GM12873 (cell line): ENCODE data around the gene HADH.

ENCODE experiments used
- TF ChIP-seq, protein P1 (sequence below): IDR thresholded peaks from 2 replicates; pipeline ENCODE4 v1.5.1; 2012; ENCODE audit warnings: low read depth, mild to moderate bottlenecking, moderate library complexity, low read length, control low read depth; ENCODE audit not compliant: insufficient read depth; ENCODE audit errors: missing control alignments

Gene HADH

DNA sequence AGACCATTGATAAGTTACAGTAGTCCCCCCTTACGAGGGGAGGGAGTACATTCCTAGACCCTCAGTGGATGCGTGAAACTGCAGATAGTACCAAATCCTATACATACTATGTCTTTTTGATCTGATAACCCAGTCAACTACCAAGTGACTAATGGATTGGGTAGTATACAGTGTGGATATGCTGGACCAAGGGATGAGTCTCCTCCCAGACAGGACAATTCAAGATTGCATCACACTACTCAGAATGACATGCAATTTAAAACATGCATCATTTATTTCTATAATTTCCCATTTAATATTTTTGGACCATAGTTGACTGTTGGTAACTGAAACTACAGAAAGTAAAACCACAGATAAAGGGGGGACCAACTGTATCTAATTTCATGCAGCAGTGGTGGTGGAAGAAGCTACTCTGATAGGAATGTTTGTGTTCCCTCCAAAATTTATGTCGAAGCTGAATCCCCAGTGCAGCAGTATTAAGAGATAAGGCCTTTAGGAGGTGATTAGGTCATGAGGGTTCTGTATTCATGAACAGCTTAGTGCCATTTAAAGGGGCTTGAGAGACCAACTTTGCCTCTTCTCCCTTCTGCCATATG, 11.9 kb downstream of the HADH start:
- TF ChIP-seq, protein P1, sequence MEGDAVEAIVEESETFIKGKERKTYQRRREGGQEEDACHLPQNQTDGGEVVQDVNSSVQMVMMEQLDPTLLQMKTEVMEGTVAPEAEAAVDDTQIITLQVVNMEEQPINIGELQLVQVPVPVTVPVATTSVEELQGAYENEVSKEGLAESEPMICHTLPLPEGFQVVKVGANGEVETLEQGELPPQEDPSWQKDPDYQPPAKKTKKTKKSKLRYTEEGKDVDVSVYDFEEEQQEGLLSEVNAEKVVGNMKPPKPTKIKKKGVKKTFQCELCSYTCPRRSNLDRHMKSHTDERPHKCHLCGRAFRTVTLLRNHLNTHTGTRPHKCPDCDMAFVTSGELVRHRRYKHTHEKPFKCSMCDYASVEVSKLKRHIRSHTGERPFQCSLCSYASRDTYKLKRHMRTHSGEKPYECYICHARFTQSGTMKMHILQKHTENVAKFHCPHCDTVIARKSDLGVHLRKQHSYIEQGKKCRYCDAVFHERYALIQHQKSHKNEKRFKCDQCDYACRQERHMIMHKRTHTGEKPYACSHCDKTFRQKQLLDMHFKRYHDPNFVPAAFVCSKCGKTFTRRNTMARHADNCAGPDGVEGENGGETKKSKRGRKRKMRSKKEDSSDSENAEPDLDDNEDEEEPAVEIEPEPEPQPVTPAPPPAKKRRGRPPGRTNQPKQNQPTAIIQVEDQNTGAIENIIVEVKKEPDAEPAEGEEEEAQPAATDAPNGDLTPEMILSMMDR, result no peak

DNA sequence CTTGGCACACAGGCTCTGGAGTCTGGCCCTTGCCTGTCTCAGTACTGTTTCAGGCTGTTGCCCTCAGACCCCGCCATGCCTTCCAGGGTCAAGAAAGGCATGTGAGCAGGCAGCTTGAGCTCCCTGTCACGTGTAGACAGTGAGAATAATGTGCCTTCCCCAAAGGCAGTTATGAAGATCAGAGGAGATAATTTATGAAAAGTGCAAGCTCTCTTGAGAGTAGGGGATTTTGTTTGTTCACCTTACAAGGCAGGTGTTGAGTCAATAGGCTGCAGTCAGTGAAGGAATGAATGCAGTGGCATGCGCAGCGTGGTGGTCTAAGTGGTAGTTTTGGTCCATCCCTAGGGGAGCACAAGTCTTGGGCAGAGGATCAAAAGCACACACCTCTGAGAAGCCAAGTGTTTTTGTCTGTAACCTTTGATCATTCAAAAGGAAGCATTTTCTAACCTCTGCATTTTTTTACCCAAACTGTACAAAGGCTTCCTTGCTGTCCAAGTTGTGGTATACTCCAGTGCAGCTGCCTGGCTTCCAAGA, 14.4 kb downstream of the HADH start:
- TF ChIP-seq, protein P1, result no peak

DNA sequence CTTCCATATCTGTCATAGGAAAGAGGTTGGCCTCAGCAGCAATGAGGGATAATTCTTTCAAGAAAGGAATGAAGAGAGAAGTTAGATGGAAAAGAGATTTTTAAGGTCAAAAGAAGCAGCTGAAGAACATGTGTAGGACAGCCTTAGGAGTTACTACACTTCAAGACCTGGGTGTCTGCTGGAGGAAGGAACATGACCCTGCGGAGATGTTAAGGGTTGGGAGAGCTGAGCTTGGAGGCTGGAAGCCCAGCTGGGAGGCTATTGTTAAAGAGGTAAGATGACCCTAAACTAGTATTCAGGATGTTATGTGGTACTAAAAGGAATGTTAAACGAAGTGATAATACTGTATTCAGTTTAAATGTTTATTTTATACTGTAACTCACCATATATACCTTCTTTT, 15.0 kb downstream of the HADH start:
- TF ChIP-seq, protein P1, result no peak

DNA sequence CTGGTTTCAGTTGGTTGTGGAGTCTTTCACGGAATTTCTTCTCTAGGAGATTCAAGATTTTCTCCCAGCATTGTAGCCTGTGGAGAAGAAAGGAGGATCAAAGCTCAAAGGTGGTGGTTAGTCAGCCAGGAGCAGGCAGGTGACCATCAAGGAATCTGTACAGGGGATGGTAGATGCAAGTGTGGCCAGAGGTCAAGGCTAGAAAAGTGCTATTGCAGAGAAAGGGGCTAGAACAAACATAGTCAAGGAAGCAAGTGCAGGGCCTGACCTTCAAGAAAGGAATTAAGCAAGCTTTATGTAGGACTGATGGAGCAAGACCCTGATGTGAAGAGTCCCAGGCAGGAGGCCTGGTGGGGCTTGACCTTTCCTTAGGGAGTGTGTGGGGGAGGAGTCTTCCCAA, 16.1 kb downstream of the HADH start:
- TF ChIP-seq, protein P1, result no peak

DNA sequence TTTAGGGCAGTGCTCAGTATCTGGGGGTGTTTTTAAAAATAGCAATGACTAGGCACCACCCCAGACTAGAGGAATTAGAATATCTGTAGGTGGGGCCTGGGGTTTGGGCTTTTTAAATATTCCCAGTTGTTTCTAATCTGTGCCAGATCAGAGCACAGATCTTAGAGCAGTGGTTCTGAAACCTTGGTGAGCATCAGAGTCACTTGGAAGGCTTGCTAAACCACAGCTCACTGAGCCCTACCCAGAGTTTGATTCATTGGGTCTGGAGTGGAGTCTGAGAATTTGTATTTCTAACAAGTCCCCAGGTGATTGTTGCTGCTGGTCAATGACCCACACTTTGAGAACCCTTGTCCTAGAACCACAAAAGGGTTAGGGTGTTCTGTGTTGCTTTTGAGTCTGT, 16.7 kb downstream of the HADH start:
- TF ChIP-seq, protein P1, result no peak

DNA sequence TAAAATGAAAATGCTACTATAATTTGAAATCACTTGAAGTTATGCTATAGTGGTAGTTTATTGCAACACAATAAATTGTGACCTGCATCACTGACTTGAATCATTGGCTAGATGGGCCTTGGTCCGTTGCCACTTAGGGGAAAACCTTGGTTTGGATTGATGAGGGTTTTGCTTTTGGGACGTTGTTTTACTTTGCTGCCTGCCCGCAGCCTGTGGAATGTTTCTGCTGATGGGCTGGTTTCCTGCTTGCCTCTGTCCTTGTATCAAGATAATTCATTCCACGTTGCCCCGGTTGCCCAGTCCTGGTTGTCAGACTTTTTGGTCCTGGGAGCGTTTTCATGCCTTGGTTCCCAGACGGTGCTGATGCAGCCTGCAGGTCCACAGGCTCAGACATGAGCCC, 18.3 kb downstream of the HADH start:
- TF ChIP-seq, protein P1, result no peak

DNA sequence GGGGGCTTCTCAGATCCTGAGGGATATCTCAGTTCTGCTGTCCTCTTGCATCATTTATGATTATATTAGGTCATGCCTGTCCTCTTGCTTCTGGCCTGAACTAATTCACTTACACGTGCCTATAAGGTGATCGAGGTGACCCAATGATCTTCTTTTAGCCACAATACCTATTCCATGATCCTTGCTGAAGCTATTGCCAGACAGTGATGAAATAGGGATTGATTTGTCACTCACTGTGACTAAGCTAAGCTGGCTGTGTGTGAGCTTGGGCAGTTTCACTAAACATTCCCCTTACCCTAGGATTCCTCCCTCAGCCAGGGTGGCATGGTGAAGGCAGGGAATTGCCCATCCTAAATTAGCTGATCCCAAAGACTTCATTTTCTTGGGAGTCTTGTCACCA, 19.0 kb downstream of the HADH start:
- TF ChIP-seq, protein P1, result no peak
